C4-2B (cell line): Measurements from ENCODE around the gene DDAH2.

Experiments used
- H3K27ac ChIP-seq: fragments of 450-650 bp; 2 replicates; pipeline ENCODE4 v1.5.1; 2017
- CTCF ChIP-seq: fragments of 450-650 bp; conservative IDR thresholded peaks from 2 replicates; pipeline ENCODE4 v1.5.1; 2017; ENCODE audit warnings: mild to moderate bottlenecking
- ZFX ChIP-seq: fragments of 450-650 bp; IDR thresholded peaks from 2 replicates; pipeline ENCODE4 v1.6.1; 2017

DDAH2 gene

GRCh38 chr6:31771992-31772358, 42.9 kb upstream of the DDAH2 start:
- no peak overlapping the region for H3K27ac ChIP-seq
- TF ChIP-seq CTCF (no peak), ZFX (no peak)

GRCh38 chr6:31770860-31771259, 41.8 kb upstream of the DDAH2 start:
- H3K27ac ChIP-seq, result no peak overlapping the region
- TF ChIP-seq ZFX (no peak), CTCF (no peak)

GRCh38 chr6:31769684-31770371, 40.7 kb upstream of the DDAH2 start:
- no peak for TF ChIP-seq ZFX
- peak; percentile 96 for TF ChIP-seq CTCF
- H3K27ac ChIP-seq, result no peak overlapping the region

GRCh38 chr6:31768363-31769257, 39.5 kb upstream of the DDAH2 start:
- no peak overlapping the region for H3K27ac ChIP-seq
- TF ChIP-seq ZFX (no peak), CTCF (no peak)

GRCh38 chr6:31767096-31767645, 38.1 kb upstream of the DDAH2 start:
- H3K27ac ChIP-seq, result no peak overlapping the region
- TF ChIP-seq CTCF, result no peak
- TF ChIP-seq ZFX, result no peak

GRCh38 chr6:31765910-31766794, 37.1 kb upstream of the DDAH2 start:
- no peak overlapping the region for H3K27ac ChIP-seq
- TF ChIP-seq ZFX (no peak), CTCF (no peak)
